Omental fat pad (tissue), 4 donors: ENCODE data around the gene LRP11. TPM values are rescaled to one million over a fixed set of nuclear protein-coding genes. Genes with fewer than 3 reads are reported as not detected.
A peak's percentile ranks its signal among the peaks of the same experiment; 100 is the strongest.

ENCODE experiments used
- ATAC-seq: fragments of 150-250 bp; one replicate; pipeline ENCODE4 v1.9.1; 2016; ENCODE audit warnings: mild to moderate bottlenecking, moderate library complexity; ENCODE audit not compliant: low FRiP score
- DNase-seq: peaks from one replicate; pipeline ENCODE4 v3.0.0-alpha.2; 2019; ENCODE audit warnings: low spot score
- total RNA-seq, 4 donors: library from RNA; depleted of rRNA; stranded (reverse); fragments of >200 nt; gene quantifications; one replicate each; pipeline ENCODE4 v1.1.0, GENCODE V29; 2016
- TF ChIP-seq, protein P1 (sequence below), 3 donors: fragments of 450-650 bp; IDR thresholded peaks; one replicate each; pipeline ENCODE4 v1.5.1; 2016 to 2017; ENCODE audit warnings: antibody characterized with exemption in 3 of 3, mild to moderate bottlenecking in 3 of 3, moderate library complexity in 2 of 3

LRP11 gene
- total RNA-seq, 4 donors from 2014 or later = 30.5 to 39.4 (median 33.5) TPM

DNA sequence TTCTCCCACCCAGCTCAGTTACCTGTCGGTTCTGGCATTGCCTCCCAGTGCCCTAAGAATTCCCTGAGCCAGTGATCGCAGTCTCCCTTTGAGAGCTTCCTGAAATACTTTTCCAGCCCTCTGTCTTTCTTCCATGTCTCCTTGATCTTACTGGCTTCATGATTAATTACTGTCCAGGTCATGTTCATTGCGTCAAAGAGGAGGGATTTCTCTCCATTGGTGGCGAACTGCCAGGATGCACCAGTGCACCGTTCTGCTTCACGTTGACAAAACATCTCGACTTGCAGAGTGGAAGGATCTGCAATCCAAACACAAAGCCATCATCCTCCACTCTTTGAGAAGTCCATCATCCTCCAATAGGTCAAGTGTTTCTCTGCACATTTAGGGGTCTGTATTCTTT is 25.2 kb upstream of the LRP11 start:
- TF ChIP-seq, protein P1, sequence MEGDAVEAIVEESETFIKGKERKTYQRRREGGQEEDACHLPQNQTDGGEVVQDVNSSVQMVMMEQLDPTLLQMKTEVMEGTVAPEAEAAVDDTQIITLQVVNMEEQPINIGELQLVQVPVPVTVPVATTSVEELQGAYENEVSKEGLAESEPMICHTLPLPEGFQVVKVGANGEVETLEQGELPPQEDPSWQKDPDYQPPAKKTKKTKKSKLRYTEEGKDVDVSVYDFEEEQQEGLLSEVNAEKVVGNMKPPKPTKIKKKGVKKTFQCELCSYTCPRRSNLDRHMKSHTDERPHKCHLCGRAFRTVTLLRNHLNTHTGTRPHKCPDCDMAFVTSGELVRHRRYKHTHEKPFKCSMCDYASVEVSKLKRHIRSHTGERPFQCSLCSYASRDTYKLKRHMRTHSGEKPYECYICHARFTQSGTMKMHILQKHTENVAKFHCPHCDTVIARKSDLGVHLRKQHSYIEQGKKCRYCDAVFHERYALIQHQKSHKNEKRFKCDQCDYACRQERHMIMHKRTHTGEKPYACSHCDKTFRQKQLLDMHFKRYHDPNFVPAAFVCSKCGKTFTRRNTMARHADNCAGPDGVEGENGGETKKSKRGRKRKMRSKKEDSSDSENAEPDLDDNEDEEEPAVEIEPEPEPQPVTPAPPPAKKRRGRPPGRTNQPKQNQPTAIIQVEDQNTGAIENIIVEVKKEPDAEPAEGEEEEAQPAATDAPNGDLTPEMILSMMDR (IDR thresholded peaks at IDR 0.05) = no peak
- peak; percentile 34 for ATAC-seq
- no peak for DNase-seq

DNA sequence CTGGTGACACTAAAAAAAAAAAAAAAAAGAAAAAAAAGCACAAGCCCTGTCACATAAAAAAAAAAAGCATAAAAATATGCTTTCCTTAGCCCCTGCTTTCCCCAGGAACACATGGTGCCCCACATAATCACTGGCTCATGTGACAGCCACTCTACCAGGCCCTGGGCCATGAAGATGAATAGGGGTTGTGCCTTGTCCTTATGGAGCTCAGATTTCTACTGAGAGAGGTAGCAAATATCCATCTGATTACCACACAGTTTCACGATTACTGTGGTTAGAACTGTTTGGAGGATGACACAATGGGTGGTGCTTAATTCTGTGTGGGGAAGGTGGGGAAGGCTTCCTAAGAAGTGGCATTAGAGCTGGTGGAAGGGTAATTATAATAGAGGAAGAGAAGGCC is 24.5 kb upstream of the LRP11 start:
- DNase-seq (no peak), ATAC-seq (peak; percentile 41)
- TF ChIP-seq, protein P1 (IDR thresholded peaks at IDR 0.05) = no peak

DNA sequence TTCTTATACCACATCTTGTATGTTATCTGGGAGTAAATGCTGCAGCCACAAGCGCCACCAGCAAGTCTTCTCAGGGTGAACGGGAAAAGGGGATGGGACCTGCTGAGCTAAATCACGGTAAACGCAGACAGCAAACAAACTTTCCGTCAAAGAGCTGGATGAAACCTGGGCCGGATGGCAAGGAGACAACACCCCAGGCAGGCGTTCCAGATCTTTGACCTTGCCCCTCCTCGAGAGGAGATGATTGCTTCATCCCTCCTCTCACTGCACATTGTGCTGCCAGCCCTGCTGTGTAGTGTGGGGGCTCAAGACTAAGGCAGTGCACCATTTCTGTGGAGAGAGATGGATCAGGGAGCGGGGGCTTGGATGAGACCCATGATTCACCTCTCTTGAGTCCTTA is 23.9 kb upstream of the LRP11 start:
- DNase-seq (no peak), ATAC-seq (no peak)
- TF ChIP-seq, protein P1 (IDR thresholded peaks at IDR 0.05) = no peak

DNA sequence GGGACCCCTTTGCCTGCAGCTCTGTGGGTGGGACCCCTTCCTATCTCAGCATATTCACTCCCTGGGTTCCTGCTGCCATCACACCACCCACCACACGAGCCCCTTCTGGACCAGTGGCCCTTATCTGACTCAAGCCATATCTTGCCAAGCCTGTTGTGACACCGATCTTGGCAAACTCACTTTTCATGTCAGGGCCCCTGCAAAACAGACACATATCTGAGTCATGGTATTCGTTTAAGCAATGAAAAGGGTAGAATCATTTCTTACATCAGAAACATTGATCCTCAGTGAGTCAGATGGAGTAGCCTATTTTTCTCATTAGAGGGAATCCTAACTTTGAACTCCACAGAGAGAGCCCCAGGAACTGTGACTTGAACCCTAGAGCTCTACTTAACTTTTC is 23.2 kb upstream of the LRP11 start:
- TF ChIP-seq, protein P1 (IDR thresholded peaks at IDR 0.05) = no peak
- peak; percentile 35 for ATAC-seq

DNA sequence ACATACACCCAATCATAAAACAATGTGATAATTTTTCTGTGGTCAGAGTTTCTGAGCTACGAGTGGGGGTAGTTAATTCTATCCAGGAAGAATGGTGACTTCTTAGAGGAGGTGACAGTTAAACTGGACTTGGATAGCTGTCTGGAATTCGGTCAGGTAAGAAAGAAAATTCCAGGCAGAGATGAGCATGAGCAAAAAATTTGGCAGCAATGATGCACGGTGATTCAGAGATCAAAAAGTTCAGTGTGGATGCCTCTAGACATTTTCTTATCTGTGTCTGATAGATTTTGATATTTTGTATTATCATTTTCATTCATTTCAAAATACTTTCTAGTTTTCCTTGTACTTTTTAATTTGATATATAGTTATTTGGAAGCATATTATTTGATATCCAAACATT is 21.7 kb upstream of the LRP11 start:
- ATAC-seq = no peak
- DNase-seq = no peak
- TF ChIP-seq, protein P1 (IDR thresholded peaks at IDR 0.05) = no peak

More for the DNA sequence above, 23.2 kb upstream of the LRP11 start:
- no peak for DNase-seq

DNA sequence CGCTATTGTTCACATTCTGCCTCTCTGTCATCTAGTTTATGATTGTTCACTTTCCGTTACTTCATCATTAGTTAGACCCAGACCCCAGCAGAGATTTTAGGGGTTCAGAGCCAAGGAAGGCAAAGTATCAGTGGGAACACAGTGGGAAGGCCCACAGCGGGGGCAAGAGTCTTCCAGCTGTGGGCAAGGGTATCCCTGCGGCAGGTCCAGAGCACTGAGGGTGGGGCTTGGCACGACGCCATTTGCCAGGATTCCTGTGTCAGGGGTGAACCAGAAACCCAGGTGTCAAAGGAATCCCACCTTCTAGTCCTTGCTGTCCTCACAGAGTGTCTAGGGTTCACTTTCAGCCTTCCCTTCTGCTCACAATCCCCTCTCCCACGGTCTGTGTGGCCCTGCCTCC is 20.5 kb upstream of the LRP11 start:
- DNase-seq (no peak), ATAC-seq (no peak)
- TF ChIP-seq, protein P1 (IDR thresholded peaks at IDR 0.05) = no peak

DNA sequence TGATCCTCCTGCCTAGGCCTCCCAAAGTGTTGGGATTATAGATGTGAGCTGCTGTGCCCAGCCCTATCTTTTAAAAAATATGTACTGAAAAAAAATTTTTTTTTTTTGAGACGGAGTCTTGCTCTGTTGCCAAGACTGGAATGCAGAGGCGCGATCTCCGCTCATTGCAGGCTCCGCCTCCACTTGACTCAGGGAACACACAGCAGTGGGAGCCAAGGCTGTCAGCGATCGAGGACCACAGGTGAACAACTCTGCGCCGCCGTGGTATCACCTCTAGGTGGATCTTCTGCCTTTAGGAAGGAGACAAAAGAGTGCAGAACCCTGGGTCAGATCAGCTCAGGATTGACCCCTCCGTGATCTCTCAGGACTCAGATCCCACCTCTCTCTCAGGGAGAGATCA is 20.1 kb upstream of the LRP11 start:
- DNase-seq (no peak), ATAC-seq (peak; percentile 70)
- TF ChIP-seq, protein P1 (IDR thresholded peaks at IDR 0.05) = no peak
